ENCODE results near the gene TLCD3A. TPM values are rescaled to one million over a fixed set of nuclear protein-coding genes. Genes with fewer than 3 reads are reported as not detected.
"Not testable (repeated sequence)": the region's sequence is repeated elsewhere in the genome, so short reads cannot be mapped to it uniquely, and the experiment has no call there.

The TLCD3A gene
- total and polyA plus RNA-seq, 12 donors = 1.1 to 4.5 (median 2.6) TPM

GRCh38 chr17:697682-698081 is 34.7 kb upstream of the TLCD3A start:
- no peak for ATAC-seq
- Histone ChIP-seq H3K27ac (no peak overlapping the region), H3K4me3 (no peak overlapping the region), H3K36me3 (peaks cover 0 to 76% (median 34%) of the 10 kb centered on the region in 9 donors), H3K27me3 (no peaks in the 10 kb centered on the region), H3K9me3 (no peaks in the 10 kb centered on the region), H3K4me1 (peaks cover 0 to 21% (median 4%) of the 10 kb centered on the region in 9 donors)
- TF ChIP-seq, protein P1, sequence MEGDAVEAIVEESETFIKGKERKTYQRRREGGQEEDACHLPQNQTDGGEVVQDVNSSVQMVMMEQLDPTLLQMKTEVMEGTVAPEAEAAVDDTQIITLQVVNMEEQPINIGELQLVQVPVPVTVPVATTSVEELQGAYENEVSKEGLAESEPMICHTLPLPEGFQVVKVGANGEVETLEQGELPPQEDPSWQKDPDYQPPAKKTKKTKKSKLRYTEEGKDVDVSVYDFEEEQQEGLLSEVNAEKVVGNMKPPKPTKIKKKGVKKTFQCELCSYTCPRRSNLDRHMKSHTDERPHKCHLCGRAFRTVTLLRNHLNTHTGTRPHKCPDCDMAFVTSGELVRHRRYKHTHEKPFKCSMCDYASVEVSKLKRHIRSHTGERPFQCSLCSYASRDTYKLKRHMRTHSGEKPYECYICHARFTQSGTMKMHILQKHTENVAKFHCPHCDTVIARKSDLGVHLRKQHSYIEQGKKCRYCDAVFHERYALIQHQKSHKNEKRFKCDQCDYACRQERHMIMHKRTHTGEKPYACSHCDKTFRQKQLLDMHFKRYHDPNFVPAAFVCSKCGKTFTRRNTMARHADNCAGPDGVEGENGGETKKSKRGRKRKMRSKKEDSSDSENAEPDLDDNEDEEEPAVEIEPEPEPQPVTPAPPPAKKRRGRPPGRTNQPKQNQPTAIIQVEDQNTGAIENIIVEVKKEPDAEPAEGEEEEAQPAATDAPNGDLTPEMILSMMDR (IDR thresholded peaks at IDR 0.05) = no peak
- intact Hi-C loops (cut with DNase I) = loop anchor here in 9 of 10 donors (2.0 to 10.0 kb wide), 5 partner anchors 143 to 555 kb away; a partner anchor contains a TSS
- DNase-seq = no peak
- 88 to 96% methylated on average over 8 of the region's 8 CpGs for WGBS, 2 donors

DNA sequence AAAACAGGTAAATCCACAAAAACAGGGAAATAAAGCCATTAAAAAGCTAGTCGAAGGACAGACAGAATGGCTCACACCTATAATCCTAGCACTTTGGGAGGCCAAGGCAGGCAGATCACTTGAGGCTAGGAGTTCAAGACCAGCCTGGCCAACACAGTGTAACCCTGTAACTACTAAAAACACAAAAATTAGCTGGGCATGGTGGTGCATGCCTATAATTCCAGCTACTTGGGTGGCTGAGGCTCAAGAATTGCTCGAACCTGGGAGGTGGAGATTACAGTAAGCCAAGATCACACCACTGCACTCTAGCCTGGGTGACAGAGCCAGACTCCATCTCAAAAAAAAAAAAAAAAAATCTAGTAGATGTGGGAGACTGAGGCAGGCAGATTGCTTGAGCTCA is 34.3 kb upstream of the TLCD3A start:
- Histone ChIP-seq H3K36me3 (peaks cover 0 to 76% (median 34%) of the 10 kb centered on the region in 9 donors), H3K4me1 (peaks cover 0 to 21% (median 4%) of the 10 kb centered on the region in 9 donors)
- 95 to 98% methylated on average over 2 of the region's 2 CpGs for WGBS, 2 donors
- intact Hi-C loops (cut with DNase I) = loop anchor here in 9 of 10 donors (2.0 to 10.0 kb wide), 5 partner anchors 143 to 556 kb away; a partner anchor contains a TSS
- not testable (repeated sequence) for ATAC-seq, H3K27ac ChIP-seq, H3K27me3 ChIP-seq, H3K9me3 ChIP-seq, DNase-seq, H3K4me3 ChIP-seq

DNA sequence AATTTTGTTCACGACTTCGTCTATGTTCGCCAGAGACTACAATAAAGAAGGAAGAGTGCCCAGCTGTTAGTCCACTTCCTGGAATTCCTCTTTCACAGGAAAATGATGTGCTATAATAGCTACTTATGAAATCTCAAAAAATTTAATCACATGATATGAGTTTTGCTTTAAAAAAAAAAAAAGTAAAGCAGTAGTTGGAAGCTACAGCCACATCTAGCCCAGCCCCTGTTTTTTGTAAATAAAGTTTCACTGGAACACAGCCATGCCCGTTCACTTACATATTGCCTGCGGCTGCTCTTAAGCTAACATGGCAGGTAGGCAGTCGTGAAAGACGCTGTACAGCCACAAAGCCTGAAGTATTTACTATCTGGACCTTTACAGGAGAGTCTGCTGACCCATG is 33.1 kb upstream of the TLCD3A start:
- TF ChIP-seq, protein P1 (IDR thresholded peaks at IDR 0.05) = no peak
- WGBS, 2 donors = 64 to 70% methylated on average over 7 of the region's 7 CpGs
- ATAC-seq = peak in 5 of 8 donors; percentile 17 to 44 (median 29)
- Histone ChIP-seq H3K4me1 (peaks cover 0 to 24% (median 11%) of the 10 kb centered on the region in 9 donors), H3K4me3 (no peak overlapping the region), H3K27ac (peak overlapping the region in 3 of 10 donors; percentile 13 to 17 (median 16)), H3K36me3 (peaks cover 0 to 72% (median 25%) of the 10 kb centered on the region in 9 donors), H3K9me3 (no peaks in the 10 kb centered on the region), H3K27me3 (no peaks in the 10 kb centered on the region)
- DNase-seq = no peak
- intact Hi-C loops (cut with DNase I) = loop anchor here in 9 of 10 donors (2.0 to 10.0 kb wide), 5 partner anchors 145 to 557 kb away; a partner anchor contains a TSS

DNA sequence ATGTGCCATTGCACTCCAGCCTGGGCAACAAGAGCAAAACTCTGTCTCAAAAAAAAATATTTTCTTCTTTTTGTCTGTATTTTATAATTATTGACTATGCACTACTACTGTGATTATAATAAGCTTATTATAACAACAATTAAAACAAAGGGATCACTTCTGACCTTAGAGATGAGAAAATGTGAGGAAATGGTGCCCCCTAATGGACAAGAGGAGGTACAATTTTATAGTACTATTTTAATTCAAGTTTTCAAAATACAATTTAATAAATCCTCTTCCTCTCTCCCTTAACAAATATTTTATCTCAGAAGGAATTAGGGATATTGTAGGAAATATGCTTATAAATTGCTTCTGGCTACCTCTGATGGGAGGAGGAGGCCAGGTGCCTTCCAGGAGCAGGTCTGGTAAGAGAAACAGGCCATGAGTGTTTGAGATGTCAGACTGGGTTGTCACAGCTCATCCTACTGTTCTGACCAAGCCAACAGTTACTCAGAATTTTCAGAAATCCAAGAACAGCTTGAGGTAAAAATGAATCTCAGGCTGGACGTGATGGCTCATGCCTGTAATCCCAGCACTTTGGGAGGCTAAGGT is 31.8 kb upstream of the TLCD3A start:
- TF ChIP-seq, protein P1 (IDR thresholded peaks at IDR 0.05) = peak; percentile 62 to 81 (median 76)
- H3K27me3 ChIP-seq = no peaks in the 10 kb centered on the region
- intact Hi-C loops (cut with DNase I) = loop anchor here in 4 of 10 donors (1.0 to 5.0 kb wide), 4 partner anchors 288 to 558 kb away; a partner anchor contains a TSS
- 70 to 84% methylated on average over 1 of the region's 1 CpG for WGBS, 2 donors
- no peak overlapping the region for H3K27ac ChIP-seq
- peak in 7 of 8 donors; percentile 37 to 74 (median 54) for ATAC-seq
- DNase-seq = no peak
- H3K4me3 ChIP-seq = no peak overlapping the region
- H3K9me3 ChIP-seq = no peaks in the 10 kb centered on the region
- H3K4me1 ChIP-seq = peaks cover 0 to 36% (median 14%) of the 10 kb centered on the region in 9 donors
- H3K36me3 ChIP-seq = peaks cover 0 to 65% (median 18%) of the 10 kb centered on the region in 9 donors
